ENCODE results near the gene TM2D3.
A peak's percentile ranks its signal among the peaks of the same experiment; 100 is the strongest.

TM2D3 gene, protein sequence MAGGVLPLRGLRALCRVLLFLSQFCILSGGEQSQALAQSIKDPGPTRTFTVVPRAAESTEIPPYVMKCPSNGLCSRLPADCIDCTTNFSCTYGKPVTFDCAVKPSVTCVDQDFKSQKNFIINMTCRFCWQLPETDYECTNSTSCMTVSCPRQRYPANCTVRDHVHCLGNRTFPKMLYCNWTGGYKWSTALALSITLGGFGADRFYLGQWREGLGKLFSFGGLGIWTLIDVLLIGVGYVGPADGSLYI

DNA sequence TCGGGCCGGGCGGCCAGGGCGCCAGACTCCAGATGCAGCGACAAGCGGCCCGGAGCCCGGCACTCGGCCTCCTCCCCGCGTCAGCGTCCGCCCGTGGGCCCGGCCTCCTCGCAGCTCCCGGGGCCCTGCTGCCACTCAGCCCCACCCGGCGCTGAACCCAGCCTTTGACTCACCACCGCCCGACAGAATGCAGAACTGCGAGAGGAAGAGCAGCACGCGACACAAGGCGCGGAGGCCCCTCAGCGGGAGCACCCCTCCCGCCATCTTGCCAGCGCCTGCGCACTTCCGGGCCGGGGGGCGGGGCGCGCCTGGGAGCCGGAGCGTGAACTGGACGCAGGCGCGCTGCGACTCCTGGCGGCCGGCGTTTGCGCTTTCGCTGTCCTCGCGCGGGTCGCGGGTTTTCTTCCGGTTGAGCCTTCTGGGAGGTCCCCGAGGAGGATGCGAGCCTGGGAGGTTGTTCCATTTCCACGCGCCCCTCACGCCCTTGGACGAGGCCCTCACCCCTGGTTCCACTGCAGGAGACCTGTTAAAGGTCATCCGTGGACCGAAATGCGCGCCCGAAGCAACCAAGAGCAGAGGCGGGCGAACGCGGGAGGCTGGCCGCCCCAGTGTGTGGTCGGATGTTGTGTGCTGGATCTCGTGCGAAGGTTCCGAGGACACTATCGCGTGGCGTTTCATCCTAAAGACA is at the start of gene TM2D3:
TSS of gene TM2D3 (minus strand) at position 284 of the 688 bp plus-strand sequence. CDS start at position 264, 20 bp downstream.
- no peaks in the 10 kb centered on the region for H3K9me3 Mint-ChIP-seq
- peak within 1 kb of the TSS; percentile 89 to 95 for H3K4me3 Mint-ChIP-seq
- H3K27ac Mint-ChIP-seq: peak within 1 kb of the TSS; percentile 98
- H3K36me3 Mint-ChIP-seq: peaks cover 4 to 20% of the 10 kb centered on the region in 2 donors
- H3K27me3 Mint-ChIP-seq: no peaks in the 10 kb centered on the region
- ATAC-seq (replicated peaks) (peak; percentile 91 to 92), DNase-seq (peak; percentile 93)
- peaks cover 14 to 27% of the 10 kb centered on the region in 2 donors for H3K4me1 Mint-ChIP-seq

DNA sequence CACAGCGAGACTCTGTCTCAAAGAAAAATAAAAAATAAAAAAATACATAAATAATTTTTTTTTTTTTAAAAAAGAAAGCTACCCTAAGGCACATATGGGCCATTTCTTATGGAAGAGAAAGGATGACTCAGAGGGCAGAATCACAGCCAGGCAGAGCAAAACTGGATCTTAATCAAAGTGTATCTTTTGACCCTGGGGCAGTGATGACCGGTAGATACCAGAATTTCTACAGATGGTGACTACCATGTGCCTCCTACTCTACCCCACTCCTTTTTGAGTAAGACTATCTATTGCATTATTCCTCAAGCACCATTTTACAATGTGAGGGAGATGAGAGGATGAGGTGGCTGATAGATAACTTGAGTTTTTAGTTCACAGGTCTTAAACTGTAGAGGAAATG is 46.1 kb upstream of the TM2D3 start:
- Mint-ChIP-seq H3K4me3 (no peak overlapping the region), H3K9me3 (peaks cover 3 to 5% of the 10 kb centered on the region in 2 donors), H3K36me3 (peaks cover 50 to 70% of the 10 kb centered on the region in 2 donors), H3K27me3 (no peaks in the 10 kb centered on the region), H3K4me1 (peaks cover 14 to 36% of the 10 kb centered on the region in 2 donors), H3K27ac (no peak overlapping the region)
- no peak for DNase-seq
- no peak for ATAC-seq (replicated peaks)

DNA sequence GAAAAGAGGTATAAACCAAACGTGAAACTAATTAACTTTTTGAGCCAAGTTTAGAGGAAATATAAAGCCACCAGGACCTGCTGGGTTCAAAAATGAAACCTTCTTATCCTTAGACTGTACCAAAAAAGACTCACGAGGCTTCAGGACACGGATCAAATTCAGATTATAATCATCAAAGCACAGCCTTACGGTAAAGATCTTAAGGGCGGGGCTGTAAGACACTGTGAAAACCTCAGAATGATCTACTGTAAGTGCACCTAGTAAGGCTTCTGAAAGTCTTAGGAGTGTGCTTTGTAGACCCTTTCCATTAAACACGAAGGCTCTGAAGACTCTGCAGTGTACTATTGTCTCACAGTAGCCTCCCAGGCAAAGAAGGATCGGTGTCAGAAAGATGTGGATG is 45.3 kb upstream of the TM2D3 start:
- H3K4me1 Mint-ChIP-seq: peaks cover 18 to 38% of the 10 kb centered on the region in 2 donors
- H3K4me3 Mint-ChIP-seq: no peak overlapping the region
- ATAC-seq (replicated peaks) (no peak), DNase-seq (no peak)
- no peaks in the 10 kb centered on the region for H3K27me3 Mint-ChIP-seq
- no peak overlapping the region for H3K27ac Mint-ChIP-seq
- peaks cover 7 to 10% of the 10 kb centered on the region in 2 donors for H3K9me3 Mint-ChIP-seq
- H3K36me3 Mint-ChIP-seq: peaks cover 54 to 74% of the 10 kb centered on the region in 2 donors

DNA sequence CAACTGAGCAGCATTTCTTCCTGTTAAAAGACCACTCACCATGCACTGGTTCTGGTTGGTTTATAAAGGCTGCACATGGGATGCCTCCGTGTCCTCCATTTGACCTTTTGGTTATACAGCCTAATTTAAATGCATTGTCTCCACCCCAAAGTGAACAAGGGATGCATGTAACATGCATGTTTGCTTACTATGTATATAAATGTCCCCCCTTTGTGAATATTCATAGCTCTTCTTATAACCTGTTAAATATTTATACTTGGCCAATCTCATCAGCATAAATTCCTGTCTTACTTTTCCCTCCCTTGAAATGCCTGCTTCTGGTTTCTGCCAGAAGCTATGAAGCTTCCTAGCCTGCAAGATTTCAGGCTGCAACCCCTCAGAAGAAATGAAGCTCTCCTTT is 44.6 kb upstream of the TM2D3 start:
- H3K9me3 Mint-ChIP-seq: peaks cover 7 to 10% of the 10 kb centered on the region in 2 donors
- no peaks in the 10 kb centered on the region for H3K27me3 Mint-ChIP-seq
- H3K4me1 Mint-ChIP-seq: peaks cover 14 to 32% of the 10 kb centered on the region in 2 donors
- H3K27ac Mint-ChIP-seq: no peak overlapping the region
- DNase-seq: no peak
- no peak for ATAC-seq (replicated peaks)
- H3K36me3 Mint-ChIP-seq: peaks cover 56 to 77% of the 10 kb centered on the region in 2 donors
- no peak overlapping the region for H3K4me3 Mint-ChIP-seq

DNA sequence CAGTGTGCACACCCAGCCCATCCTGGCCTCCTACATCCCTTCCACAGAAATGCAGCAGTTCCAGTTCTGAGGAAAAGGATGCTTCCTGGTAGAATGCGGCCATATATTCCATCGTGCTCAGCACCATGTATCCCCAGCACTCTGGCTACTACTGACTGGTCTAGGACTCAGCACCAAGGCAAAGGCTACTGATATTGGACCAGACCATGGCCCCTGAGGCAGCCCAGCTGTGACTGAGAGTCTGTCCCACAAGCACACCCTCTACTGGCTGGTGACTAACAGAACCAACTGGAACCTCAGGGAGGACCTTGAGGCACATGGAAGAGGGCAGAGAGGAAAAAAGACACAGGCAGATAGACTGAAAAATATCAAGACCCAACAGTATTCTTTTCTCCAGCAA is 42.1 kb upstream of the TM2D3 start:
- peaks cover 14 to 23% of the 10 kb centered on the region in 2 donors for H3K4me1 Mint-ChIP-seq
- DNase-seq (no peak), ATAC-seq (replicated peaks) (no peak)
- H3K27me3 Mint-ChIP-seq: no peaks in the 10 kb centered on the region
- peaks cover 50 to 66% of the 10 kb centered on the region in 2 donors for H3K36me3 Mint-ChIP-seq
- H3K4me3 Mint-ChIP-seq: no peak overlapping the region
- H3K27ac Mint-ChIP-seq: no peak overlapping the region
- H3K9me3 Mint-ChIP-seq: peaks cover 7 to 10% of the 10 kb centered on the region in 2 donors

DNA sequence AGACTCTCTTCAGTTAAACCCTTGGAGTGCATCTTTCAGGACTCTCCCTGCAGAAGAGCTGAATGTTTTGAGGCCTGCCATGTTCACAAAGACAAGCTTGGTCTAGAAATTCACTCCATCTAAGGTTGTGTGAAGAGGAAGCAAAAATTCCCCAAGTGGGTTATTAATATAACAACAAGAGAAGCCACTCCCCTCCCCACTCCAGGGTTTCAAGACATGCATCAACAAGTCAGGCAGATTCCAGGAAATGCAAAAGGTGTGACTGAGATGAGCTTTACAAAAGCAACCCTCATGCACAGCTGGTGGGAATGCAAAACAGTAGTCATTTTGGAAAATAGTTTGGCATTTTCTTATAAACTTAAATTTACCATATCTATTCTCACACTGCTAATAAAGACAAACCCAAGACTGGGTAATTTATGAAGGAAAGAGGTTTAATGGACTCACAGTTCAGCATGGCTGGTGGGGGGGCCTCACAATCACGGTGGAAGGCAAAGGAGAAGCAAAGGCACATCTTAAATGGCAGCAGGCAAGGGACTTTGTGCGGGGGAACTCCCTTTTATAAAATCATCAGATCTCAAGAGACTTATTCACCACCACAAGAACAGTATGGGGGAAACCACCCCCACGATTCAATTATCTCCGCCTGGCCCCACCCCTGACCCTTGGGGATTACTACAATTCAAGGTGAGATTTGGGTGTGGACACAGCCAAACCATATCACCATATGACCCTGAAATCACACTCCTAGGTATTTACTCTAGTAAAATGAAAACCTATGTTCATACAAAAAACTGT is 40.8 kb upstream of the TM2D3 start:
- ATAC-seq (replicated peaks) (peak; percentile 70 to 83), DNase-seq (peak; percentile 21)
- no peak overlapping the region for H3K4me3 Mint-ChIP-seq
- peaks cover 48 to 61% of the 10 kb centered on the region in 2 donors for H3K36me3 Mint-ChIP-seq
- H3K27me3 Mint-ChIP-seq: no peaks in the 10 kb centered on the region
- H3K9me3 Mint-ChIP-seq: peaks cover 7 to 10% of the 10 kb centered on the region in 2 donors
- peaks cover 14 to 23% of the 10 kb centered on the region in 2 donors for H3K4me1 Mint-ChIP-seq
- peak overlapping the region; percentile 68 for H3K27ac Mint-ChIP-seq

DNA sequence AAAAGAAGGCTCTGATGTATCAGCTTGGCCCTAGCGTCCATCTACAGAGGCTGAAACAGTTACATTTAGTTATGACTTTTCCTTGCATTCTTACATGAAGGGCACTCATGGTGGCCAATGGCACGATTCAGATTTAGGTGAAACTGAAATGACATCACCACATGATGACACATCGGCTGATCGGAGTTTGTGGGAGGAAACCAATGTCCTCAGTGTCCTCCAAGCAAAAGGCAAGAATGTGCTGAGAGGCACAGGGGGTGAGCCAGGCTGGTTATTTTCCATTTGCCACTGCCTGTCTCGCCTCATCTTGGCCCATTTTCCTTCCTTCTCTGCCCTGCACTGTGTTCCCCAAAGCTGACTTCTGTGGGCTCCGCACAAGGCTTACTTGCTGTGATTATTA is 37.7 kb upstream of the TM2D3 start:
- DNase-seq (no peak), ATAC-seq (replicated peaks) (no peak)
- H3K4me3 Mint-ChIP-seq: no peak overlapping the region
- H3K27me3 Mint-ChIP-seq: no peaks in the 10 kb centered on the region
- peaks cover 30 to 43% of the 10 kb centered on the region in 2 donors for H3K36me3 Mint-ChIP-seq
- H3K27ac Mint-ChIP-seq: no peak overlapping the region
- H3K4me1 Mint-ChIP-seq: peaks cover 10 to 13% of the 10 kb centered on the region in 2 donors
- H3K9me3 Mint-ChIP-seq: peaks cover 7 to 10% of the 10 kb centered on the region in 2 donors

DNA sequence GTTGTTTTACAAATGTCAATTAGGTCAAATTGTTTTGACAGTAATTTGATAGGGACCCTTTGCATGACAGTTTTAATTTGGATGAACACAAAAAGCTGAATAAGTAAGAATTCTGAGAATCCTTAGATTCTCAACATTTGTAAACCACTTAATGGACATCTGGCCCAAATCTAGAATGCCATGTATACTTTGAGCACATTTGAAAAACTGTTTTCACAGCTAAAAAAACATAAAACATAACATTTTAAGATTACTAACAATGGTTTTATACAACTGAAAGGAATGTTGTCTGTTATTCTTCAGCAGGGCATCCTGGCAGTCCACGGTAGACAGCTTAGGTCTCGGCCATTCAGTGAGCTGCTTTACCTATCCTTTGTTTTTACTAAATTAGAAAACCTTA is 34.5 kb upstream of the TM2D3 start:
- no peaks in the 10 kb centered on the region for H3K27me3 Mint-ChIP-seq
- peaks cover 11 to 39% of the 10 kb centered on the region in 2 donors for H3K36me3 Mint-ChIP-seq
- no peak for ATAC-seq (replicated peaks)
- no peak for DNase-seq
- H3K9me3 Mint-ChIP-seq: no peaks in the 10 kb centered on the region
- H3K27ac Mint-ChIP-seq: no peak overlapping the region
- H3K4me3 Mint-ChIP-seq: no peak overlapping the region
- H3K4me1 Mint-ChIP-seq: no peaks in the 10 kb centered on the region

DNA sequence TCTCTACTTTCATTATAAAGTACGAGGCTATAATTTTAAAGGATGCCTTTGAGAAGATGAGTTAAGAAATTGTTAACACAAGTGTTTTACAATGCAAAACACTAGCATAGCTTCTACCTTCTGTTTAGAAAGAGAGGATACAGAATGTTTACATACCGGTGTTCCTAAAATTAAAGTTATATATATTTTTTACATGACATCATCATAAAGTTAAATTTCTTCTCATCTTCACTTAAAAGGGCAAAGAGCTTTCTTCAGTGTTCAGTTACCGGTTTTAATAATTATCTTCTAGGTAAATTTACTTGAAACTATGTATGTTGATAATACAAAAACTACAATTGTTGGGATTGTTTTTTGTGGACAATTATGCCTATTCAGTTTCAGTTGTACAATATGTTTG is 32.7 kb upstream of the TM2D3 start:
- Mint-ChIP-seq H3K27ac (no peak overlapping the region), H3K27me3 (no peaks in the 10 kb centered on the region), H3K4me3 (no peak overlapping the region), H3K36me3 (peaks cover 13 to 45% of the 10 kb centered on the region in 2 donors), H3K9me3 (no peaks in the 10 kb centered on the region), H3K4me1 (no peaks in the 10 kb centered on the region)
- DNase-seq (no peak), ATAC-seq (replicated peaks) (no peak)

DNA sequence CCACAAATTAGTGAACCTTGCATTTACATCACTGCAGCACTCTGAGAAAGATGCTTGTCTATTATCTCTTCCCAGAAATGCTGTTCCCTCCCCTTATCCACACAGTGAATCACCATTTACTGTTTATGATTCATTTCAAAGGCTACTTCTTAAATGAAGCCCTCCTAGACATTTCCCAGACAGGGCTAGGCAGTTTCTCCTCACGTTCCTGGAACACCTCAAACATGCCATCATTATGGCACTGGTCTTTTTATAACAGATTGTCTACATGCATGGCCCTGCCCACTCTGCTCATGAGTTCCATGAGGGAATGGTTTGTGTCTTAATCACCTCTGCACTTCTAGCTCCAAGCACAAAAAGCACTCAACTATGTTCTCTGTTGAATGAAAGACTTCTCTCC is 32.2 kb upstream of the TM2D3 start:
- no peak for ATAC-seq (replicated peaks)
- H3K27me3 Mint-ChIP-seq: no peaks in the 10 kb centered on the region
- H3K4me3 Mint-ChIP-seq: no peak overlapping the region
- no peak overlapping the region for H3K27ac Mint-ChIP-seq
- peaks cover 13 to 48% of the 10 kb centered on the region in 2 donors for H3K36me3 Mint-ChIP-seq
- H3K9me3 Mint-ChIP-seq: no peaks in the 10 kb centered on the region
- H3K4me1 Mint-ChIP-seq: no peaks in the 10 kb centered on the region
- DNase-seq: no peak

DNA sequence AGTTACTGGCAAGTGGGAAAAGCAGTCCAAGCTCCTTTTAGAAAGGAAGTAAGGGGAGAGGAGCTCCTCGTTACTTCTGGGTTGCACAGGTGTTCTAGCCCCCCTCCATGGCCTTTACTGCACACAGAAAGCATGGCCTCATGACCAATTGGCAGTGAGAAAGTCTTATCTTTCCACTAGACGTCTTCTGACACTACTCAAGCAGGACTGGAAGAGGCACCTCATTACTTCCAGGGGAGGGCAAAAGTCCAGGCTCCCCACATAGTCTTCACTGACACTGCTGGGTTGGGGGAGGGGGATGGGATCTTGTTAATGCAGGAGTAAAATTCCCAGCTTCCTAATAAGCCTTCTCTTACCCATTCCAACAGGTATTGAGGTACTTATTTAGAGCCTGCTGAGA is 27.6 kb upstream of the TM2D3 start:
- Mint-ChIP-seq H3K27me3 (no peaks in the 10 kb centered on the region), H3K4me3 (no peak overlapping the region), H3K4me1 (peaks cover 0 to 6% of the 10 kb centered on the region in 2 donors), H3K27ac (no peak overlapping the region), H3K9me3 (no peaks in the 10 kb centered on the region), H3K36me3 (peaks cover 24 to 60% of the 10 kb centered on the region in 2 donors)
- DNase-seq (no peak), ATAC-seq (replicated peaks) (no peak)

DNA sequence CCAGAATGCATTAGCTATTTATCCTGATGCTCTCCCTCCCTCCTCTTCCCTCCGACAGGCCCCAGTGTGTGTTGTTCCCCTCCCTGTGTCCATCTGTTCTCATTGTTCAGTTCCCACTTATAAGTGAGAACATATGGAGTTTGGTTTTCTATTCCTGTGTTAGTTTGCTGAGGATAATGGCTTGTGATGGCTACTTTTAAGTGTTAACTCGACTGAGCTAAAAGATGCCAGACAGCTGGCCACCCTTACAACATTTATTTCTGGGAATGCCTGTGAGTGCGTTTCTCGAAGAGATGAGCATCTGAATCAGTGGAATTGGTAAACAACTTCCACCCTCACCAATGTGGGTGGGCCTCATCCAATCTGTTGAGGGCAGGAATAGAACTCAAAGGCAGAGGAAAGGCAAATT is 24.7 kb upstream of the TM2D3 start:
- ATAC-seq (replicated peaks): no peak
- H3K27me3 Mint-ChIP-seq: no peaks in the 10 kb centered on the region
- DNase-seq: no peak
- H3K4me1 Mint-ChIP-seq: peaks cover 5 to 7% of the 10 kb centered on the region in 2 donors
- H3K36me3 Mint-ChIP-seq: peaks cover 27 to 62% of the 10 kb centered on the region in 2 donors
- no peak overlapping the region for H3K27ac Mint-ChIP-seq
- H3K4me3 Mint-ChIP-seq: no peak overlapping the region
- no peaks in the 10 kb centered on the region for H3K9me3 Mint-ChIP-seq

DNA sequence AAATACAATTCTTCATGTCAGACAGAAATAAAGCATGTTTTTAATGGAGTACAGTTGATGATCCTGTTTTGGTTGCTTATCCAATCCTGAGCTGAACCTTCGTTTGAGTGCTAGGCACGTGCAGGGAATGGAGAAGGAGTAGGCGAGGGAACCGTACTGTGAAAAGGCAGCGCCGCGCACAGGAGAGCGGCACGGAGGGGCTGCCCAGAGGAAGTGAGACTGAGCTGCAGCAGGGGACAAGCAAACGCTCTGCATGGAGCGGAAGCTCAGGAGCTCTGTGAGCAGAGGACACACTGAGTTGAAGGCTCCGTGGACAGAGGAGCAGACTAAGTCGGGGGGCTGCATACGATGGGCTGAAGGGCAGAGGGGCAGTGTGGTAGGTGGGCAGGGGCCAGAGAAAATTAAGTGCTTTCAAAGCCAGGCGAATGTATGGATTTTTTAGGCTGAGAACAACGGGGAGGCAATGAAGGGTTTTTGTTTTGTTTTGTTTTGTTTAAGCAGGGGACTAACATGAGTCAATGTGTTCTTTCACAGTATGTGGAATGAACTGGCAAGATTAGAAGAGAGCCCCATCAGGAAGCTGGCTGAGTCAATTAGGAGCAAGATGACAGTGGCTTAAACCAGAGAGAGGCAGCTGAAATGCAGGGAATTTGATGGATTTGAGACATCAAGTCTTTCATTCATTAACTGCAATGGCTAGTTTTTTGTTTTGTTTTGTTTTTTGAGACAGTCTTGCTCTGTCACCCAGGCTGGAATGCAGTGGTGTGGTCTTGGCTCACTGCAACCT is 23.8 kb upstream of the TM2D3 start:
- Mint-ChIP-seq H3K36me3 (peaks cover 23 to 57% of the 10 kb centered on the region in 2 donors), H3K27me3 (no peaks in the 10 kb centered on the region)

DNA sequence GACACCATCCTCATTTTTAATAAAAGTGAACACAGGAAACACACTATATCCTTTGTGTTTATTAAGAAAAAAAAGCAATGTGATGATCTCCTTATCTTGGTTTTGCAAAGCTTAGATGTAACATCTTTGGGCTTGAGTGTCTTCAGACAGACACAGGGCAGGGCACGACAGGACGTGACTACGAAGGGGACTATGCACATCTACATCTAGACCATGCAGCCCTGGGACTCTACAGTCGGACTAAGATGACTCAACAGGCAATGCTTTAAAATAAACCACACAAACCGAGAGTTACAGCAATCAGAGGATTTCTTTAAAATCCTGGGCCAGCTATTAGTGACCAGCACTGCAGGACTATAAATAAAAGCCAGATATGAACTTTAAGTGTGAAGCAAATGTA is 22.8 kb upstream of the TM2D3 start:
- Mint-ChIP-seq H3K4me3 (no peak overlapping the region), H3K27me3 (no peaks in the 10 kb centered on the region), H3K27ac (no peak overlapping the region), H3K9me3 (no peaks in the 10 kb centered on the region), H3K4me1 (peaks cover 5 to 7% of the 10 kb centered on the region in 2 donors), H3K36me3 (peaks cover 26 to 61% of the 10 kb centered on the region in 2 donors)
- ATAC-seq (replicated peaks) (no peak), DNase-seq (no peak)

More for the DNA sequence above, 23.8 kb upstream of the TM2D3 start:
- Mint-ChIP-seq H3K4me3 (peak overlapping the region in 1 of 2 donors; percentile 49), H3K4me1 (peaks cover 5 to 7% of the 10 kb centered on the region in 2 donors), H3K9me3 (no peaks in the 10 kb centered on the region), H3K27ac (peak overlapping the region; percentile 37)
- DNase-seq: no peak
- ATAC-seq (replicated peaks): peak in 1 of 2 donors; percentile 67

Measured in stimulated activated naive B cell treated with anti-CD40 and anti-IgM and Interleukin-4, amounts not matched to agents 10 μg/mL and 1 μg/mL and 100 μg/mL, for 72 hours (primary cell).